ENCODE results near the gene MAPKAPK2.

GRCh38 chr1:206660136-206660535, 24.6 kb upstream of the MAPKAPK2 start:
- TF ChIP-seq CTCF (IDR thresholded peaks at IDR 0.05) (no peak), POLR2A (IDR thresholded peaks at IDR 0.05) (no peak)

Data from adrenal gland (tissue), 5 donors.